ENCODE measurements around the gene LCN9.
"Not testable (repeated sequence)": the region's sequence is repeated elsewhere in the genome, so short reads cannot be mapped to it uniquely, and the experiment has no call there.

LCN9 gene

DNA sequence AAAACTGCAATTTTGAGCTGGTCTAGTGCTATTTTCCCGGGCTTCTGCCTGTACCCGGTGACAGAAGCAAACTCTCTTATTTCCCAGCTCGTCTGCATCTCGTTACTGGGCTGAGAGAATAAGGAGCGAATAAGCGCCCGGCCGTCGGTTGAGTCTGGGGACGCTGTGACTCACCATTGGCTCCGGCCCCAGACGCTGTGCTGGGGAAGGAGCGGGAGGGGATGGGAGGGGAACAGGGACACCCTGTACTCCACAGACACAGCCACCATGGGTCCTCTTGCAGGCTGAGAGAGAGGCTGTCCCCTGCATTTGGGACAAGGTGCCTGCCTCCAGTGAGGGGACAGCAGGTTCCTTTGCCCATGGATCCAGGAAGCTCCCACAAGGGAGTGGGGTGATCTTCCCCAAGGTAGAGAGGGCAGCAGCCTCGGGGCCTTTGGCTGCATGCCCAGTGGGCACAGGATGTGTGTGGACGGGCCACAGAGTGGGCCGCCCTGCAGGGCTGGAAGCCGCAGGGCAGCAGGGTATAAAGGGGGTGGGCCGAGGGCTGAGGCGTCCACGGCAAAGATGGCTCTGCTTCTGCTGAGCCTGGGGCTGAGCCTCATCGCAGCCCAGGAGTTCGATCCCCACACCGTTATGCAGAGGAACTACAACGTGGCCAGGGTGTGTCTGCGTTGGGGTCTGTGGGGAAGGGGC is at the start of gene LCN9:
Gene LCN9 (plus strand): TSS at position 552 of the 693 bp plus-strand sequence. CDS start 13 bp downstream, at position 565.
- no peak for DNase-seq

DNA sequence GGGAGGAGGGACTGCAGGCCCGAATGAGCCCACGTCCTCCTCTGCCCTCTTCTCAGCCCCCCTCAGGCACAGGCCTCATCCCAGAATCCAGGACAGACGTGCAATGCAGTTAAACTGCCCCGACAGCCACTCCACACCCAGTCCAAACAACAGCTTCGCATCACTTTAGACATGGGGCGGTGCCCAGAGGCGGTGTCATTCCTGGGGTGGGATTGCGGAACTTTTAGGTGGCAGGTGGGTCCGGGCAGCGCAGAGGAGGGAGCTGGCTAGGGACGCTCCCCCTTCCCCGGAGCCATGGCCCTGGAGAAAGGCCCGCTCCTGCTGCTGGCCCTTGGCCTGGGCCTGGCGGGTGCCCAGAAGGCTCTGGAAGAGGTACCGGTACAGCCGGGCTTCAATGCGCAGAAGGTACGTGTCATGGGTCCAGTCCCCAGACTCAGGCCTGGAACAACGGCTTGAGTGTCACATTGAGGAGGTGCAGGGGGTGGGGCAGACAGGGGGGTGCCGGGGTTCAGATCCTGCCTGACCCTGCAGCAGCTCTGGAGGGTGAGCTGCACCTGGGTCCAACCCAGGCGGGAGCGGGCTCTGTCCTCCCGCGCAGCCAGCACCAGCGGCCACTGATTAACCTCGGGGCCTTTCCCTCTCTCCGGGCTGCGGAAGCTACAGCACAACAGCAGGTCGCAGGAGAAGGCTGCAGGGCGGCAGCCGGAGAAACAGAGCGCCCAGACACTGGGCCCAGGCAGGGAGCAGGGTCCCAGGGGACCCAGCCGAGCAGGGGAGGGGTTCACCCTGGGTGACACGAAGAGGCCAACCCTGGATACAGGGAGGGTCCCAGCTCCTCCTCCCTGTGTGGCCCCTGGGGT is 48.9 kb upstream of the LCN9 start:
- DNase-seq: no peak

DNA sequence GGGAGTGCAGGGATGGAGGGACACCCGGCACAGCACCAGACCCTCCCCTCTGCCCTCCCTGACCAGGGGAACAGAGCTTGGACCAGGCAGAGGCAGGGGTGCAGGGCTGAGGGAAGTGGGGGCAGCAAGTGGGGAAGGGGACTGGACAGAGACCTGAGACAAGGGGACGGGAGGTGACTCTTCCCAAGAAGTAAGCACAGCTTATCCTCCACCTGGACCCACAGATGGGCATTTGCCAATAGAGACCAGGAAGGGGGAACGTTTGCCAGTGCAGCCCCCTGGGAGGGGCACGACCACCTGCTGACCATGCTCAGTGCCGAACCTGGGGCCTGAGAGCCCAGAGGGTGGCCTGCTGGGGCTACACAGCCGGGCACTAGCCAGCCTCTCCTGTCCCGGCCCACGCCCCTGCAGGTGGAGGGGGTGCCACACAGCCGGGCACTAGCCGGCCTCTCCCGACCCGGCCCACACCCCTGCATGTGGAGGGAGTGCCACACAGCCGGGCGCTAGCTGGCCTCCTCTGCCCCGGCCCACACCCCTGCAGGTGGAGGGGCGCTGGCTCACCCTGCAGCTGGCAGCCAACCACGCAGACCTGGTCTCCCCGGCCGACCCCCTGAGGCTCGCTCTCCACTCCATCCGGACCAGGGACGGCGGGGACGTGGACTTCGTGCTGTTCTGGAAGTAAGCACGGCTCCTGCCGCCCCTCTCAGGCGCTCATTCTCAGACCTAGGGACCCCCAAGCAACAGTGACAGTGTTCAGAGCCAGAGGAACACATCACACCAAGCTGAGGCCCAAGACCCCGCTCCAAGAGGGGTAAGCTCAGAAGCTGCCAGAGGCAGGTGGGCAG is 48.1 kb upstream of the LCN9 start:
- no peak for DNase-seq

GRCh38 chr9:135615666-135616618 is 47.2 kb upstream of the LCN9 start:
- DNase-seq: no peak

- no peak for DNase-seq
Observed at GRCh38 chr9:135616619-135617537, 46.2 kb upstream of the LCN9 start.

GRCh38 chr9:135617538-135617900 is 45.6 kb upstream of the LCN9 start:
- no peak for DNase-seq

GRCh38 chr9:135617991-135618411 is 45.1 kb upstream of the LCN9 start:
- no peak for DNase-seq

DNA sequence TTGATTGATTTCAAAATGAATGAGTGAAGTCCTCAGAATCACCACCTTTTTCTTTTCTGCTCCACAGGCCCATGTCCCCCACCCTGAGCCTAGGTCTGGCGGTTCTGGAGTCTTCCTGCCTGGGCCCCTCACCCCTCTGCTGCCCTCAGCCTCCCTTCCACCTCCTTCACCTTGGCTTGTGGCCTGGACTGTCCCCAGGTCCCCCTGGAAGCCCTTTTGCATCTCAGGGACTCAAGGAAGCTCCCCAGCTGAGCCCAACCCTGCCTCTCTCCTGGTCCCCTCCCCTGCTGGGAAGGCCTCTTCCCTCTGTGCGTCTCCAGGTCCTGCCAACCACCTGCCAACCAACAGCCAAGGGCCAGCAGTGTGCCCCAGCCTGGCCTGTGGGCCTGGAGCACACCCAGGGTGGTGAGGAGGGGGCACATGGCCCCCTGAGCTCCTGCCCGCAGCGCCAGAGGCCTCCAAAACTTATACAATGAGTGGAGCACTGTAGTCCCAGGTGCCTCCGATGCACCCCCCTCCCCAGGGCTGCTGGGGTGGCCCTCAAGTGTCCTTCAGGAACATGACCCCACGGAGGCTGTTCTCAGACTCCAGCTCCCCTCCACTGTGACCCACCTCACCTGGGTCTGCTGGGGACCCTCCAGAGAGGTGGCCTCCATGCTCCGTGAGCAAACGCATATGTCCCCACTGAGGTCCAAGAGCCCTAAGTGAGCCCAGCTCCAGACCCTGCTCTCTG is 44.1 kb upstream of the LCN9 start:
- DNase-seq: no peak

GRCh38 chr9:135619599-135619886 is 43.6 kb upstream of the LCN9 start:
- no peak for DNase-seq

DNA sequence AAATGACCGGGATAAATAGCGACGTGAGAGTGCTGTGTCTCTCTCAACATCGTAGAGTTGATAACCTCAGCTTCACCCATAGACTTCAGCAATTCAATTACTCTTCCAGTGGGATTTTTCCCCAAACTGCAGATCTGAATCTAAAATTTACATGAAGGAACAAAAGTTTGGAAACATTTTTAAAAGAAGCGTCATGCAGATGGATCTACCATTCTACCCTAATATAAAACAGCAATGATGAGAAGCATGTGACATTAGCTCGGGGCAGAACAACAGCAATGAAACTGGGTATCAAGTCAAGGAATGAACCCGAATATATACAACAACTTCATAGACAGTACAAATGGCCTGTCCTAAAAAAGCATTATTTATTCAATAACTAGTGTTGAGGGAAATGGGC is 42.6 kb upstream of the LCN9 start:
- no peak for DNase-seq

GRCh38 chr9:135622415-135623020 is 40.6 kb upstream of the LCN9 start:
- DNase-seq: no peak

- no peak for DNase-seq
Observed at GRCh38 chr9:135624282-135624681, 38.8 kb upstream of the LCN9 start.

DNA sequence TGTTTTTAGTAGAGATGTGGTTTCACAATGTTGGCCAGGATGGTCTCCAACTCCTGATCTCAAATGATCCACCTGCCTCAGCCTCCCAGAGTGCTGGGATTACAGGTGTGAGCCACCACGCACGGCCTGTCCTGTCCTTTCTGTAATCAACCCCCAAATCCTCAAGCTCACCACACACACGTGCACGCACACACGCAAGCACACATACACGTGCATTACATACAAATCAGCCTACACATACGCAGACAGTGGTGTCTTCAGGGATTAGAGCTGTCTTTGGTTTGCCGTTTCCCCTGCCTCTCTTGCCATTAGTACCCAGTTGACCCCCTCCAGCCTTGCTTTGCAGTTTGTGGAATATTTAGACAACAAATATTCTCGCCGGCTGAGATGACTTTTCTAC is 30.3 kb upstream of the LCN9 start:
- no peak for DNase-seq

DNA sequence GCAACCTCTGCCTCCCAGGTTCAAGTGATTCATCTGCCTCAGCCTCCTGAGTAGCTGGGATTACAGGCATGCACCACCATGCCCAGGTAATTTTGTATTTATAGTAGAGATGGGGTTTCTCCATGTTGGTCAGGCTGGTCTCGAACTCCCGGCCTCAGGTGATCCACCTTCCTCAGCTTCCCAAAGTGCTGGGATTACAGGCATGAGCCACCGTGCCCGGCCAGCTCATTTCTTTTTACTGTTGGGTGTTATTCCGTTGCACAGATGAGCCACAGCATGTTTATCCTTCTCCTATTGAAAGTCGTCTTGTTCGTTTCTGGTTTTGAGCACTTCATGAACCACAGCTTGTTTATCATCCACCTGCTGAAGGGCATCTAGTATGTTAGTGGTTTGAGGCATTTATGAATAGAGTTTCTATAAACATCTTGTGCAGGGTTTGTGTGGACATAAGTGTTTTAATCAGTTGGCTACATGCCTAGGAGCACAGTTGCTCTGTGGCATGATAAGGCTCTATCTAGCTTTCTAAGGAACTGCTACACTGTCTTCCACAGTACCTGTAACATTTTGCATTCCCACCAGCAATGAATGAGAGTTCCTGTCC is 26.1 kb upstream of the LCN9 start:
- not testable (repeated sequence) for DNase-seq

DNA sequence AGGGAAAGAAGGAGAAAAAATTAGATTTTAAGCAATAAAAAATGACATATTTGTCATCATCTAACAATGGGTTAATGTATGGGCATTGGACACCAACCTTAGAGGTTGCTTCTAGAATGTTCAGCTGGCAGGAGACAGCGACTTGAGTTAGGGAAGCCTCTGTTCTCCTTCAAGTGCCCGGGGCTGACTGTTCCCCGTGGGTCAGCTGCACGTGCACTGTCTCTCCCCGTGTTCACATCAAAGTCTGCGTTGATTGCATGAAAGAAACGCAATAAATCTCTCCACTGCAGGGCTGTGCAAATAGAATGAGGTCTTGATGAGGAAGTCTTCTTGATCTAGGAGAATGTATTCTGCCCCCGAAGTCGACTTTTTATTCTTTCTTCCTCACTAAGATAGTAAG is 23.9 kb upstream of the LCN9 start, which contains the start of gene GLT6D1:
Gene GLT6D1 (minus strand): TSS at position 345 of the 400 bp plus-strand sequence. CDS start 353 bp downstream, outside the sequence.
- DNase-seq: no peak

DNA sequence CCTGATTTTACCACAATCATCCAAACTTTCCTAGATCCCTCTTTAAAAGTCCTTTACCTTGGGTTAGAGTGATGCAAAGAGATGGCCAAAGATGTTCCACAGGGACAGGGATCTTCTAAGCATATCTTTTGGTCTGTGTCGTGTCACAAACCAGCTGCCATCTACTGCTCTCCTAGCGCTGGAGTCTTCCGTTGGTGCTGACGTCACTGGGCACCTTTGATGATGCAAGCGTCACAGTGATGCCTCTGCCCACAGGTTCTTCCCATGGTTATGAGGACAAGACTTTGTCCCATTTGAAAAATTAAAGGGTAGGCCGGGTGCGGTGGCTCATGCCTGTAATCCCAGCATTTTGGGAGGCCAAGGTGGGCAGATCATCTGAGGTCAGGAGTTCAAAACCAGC is 22.1 kb upstream of the LCN9 start:
- DNase-seq: no peak

DNA sequence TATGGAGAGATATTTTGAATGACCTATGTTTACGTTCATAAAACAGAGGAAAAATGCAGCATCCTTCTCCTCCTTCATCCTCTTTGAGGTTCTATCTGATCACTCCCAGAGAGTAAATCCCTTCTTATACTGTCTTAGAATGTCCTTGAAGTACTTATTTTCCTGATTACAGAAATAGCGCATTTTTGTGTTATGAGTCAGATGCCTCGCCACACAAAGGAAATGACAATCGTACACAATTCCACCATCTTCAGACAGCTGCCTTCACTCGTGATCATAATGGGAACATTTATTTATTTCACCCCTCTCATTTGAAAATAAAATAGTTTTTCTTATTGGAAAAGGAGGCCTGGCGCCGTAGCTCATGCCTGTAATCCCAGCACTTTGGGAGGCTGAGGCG is 21.4 kb upstream of the LCN9 start:
- DNase-seq: no peak

GRCh38 chr9:135644631-135645218 is 18.4 kb upstream of the LCN9 start:
- no peak for DNase-seq

DNA sequence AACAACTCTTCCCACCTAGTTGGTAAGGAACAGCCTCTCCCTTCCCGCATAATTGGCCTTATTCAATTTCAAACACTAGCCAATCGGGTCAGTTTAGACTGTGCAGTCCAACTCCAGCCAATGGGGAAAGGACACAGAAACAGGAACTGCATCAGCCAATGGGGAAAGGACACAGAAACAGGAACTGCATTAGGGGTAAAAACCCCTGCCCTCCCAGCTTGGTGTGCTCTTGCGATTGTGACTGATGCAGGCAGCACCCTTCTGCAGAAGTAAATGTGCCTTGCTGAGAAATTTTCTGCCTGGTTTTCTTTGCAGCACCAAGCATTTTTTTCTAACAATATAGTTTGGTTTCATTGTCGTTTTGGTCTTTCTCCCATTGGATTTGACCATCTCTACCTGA is 15.2 kb upstream of the LCN9 start:
- no peak for DNase-seq
